Upper lobe of right lung (tissue), 1 donor: ENCODE data around the gene STX2. TPM values are rescaled to one million over a fixed set of nuclear protein-coding genes. Genes with fewer than 3 reads are reported as not detected.

ENCODE experiments used
- ATAC-seq: fragments of 200-7000 bp; cut with Tn5 transposase; one replicate; pipeline ENCODE4 v1.9.1; 2020; ENCODE audit warnings: mild to moderate bottlenecking, moderate library complexity
- DNase-seq: peaks from one replicate; pipeline ENCODE4 v3.0.0-alpha.2; 2020
- H3K27ac ChIP-seq: fragments of 200-600 bp; one replicate; pipeline ENCODE4 v1.8.0; 2022
- H3K27me3 ChIP-seq: fragments of 200-600 bp; one replicate; pipeline ENCODE4 v1.8.0; 2022; ENCODE audit warnings: mild to moderate bottlenecking
- H3K36me3 ChIP-seq: fragments of 200-600 bp; one replicate; pipeline ENCODE4 v1.8.0; 2022
- H3K4me1 ChIP-seq: fragments of 200-600 bp; one replicate; pipeline ENCODE4 v1.8.0; 2022
- H3K4me3 ChIP-seq: fragments of 200-600 bp; one replicate; pipeline ENCODE4 v1.8.0; 2022; ENCODE audit warnings: mild to moderate bottlenecking
- H3K9me3 ChIP-seq: fragments of 200-600 bp; one replicate; pipeline ENCODE4 v1.8.0; 2022
- CTCF ChIP-seq: fragments of 200-600 bp; IDR thresholded peaks from one replicate; pipeline ENCODE4 v1.8.0; 2022; ENCODE audit warnings: antibody characterized with exemption
- intact Hi-C: fragments of 100-400 bp; cut with DNase I; formaldehyde crosslinking; loops from one replicate; pipeline ENCODE4 v1.11.0; 2022
- total RNA-seq: library from RNA; stranded (reverse); fragmentation: NEBNext Ultra II Directional; extraction: Animal tissue kit (Norgen Biotek cat#: 25700); gene quantifications from one replicate; pipeline ENCODE4 v1.2.1, GENCODE V29; 2021
- donor health status: DM: no; HTN: yes; CAD: no; lungs with severe emphysema.

STX2 gene
- total RNA-seq, 1 donor from 2014 or later: 23.6 TPM

DNA sequence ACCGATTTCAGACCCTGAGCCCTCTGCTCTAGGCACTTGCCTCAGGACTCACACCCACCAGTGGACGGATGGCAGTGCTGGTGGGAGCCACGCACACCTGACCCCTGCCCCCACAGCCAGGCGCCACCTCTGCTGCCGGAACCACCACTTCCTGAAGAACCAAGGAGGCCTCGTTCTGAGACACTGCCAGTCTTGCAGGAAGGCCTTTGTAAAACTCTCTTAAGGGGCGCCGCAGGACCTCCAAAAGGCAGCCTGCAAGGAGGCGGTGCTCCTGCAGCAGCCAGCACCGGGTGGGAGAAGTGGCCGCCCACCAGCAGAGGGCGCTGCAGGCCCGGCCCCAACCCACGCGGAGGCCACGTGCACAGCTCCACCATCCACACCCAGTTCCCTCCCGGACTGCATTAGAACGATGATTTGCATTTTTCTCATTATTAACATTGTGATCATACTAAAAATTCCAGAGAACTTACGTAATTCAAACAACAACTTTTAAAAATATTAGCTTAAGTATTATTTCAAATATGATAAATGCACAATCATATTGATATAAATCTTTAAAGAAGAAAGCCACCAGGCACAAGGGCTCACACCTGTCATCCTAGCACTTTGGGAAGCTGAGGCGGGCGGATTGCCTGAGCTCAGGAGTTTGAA, 12.8 kb downstream of the STX2 start:
- intact Hi-C loops: no loop called here
- TF ChIP-seq CTCF: peak; percentile 86
- Histone ChIP-seq H3K36me3 (peaks cover 15% of the 10 kb centered on the region), H3K4me1 (peaks cover 31% of the 10 kb centered on the region), H3K4me3 (no peak overlapping the region), H3K9me3 (no peaks in the 10 kb centered on the region), H3K27ac (peak overlapping the region; percentile 47), H3K27me3 (no peaks in the 10 kb centered on the region)
- DNase-seq: peak; percentile 84
- peak; percentile 96 for ATAC-seq

DNA sequence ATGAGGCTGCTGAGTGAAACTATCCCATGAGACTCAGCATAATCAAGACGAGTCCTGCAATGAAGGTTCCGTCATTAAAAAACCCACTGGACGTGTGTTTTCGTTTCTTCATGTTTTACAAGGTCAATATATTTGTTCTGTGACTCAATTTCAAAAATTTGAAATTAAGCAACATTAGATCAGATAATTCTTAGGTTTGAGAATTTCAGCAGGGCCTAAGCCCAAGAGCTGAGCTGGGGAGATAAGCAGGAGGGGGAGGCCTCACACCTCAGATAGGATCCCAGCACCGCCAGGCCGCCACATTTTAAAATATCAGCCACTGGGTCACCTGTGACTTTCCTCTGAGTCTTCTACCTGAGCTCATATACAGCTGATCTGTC, 13.3 kb downstream of the STX2 start:
- no peak overlapping the region for H3K4me3 ChIP-seq
- ATAC-seq: no peak

GRCh38 chr12:130819681-130820080, 19.4 kb downstream of the STX2 start:
- H3K36me3 ChIP-seq: peaks cover 20% of the 10 kb centered on the region
- no peak for TF ChIP-seq CTCF
- ATAC-seq (no peak), DNase-seq (no peak)
- H3K4me3 ChIP-seq: no peak overlapping the region
- H3K27me3 ChIP-seq: no peaks in the 10 kb centered on the region
- intact Hi-C loops: no loop called here
- no peaks in the 10 kb centered on the region for H3K4me1 ChIP-seq
- H3K9me3 ChIP-seq: no peaks in the 10 kb centered on the region
- no peak overlapping the region for H3K27ac ChIP-seq

More for the DNA sequence above, 13.3 kb downstream of the STX2 start:
- intact Hi-C loops: no loop called here
- peaks cover 20% of the 10 kb centered on the region for H3K36me3 ChIP-seq
- H3K4me1 ChIP-seq: peaks cover 31% of the 10 kb centered on the region
- no peak for DNase-seq
- peak overlapping the region; percentile 47 for H3K27ac ChIP-seq
- H3K9me3 ChIP-seq: no peaks in the 10 kb centered on the region
- H3K27me3 ChIP-seq: no peaks in the 10 kb centered on the region
- TF ChIP-seq CTCF: no peak

- ATAC-seq (peak; percentile 97), DNase-seq (peak; percentile 90)
- Histone ChIP-seq H3K4me1 (no peaks in the 10 kb centered on the region), H3K9me3 (no peaks in the 10 kb centered on the region), H3K36me3 (peaks cover 20% of the 10 kb centered on the region), H3K4me3 (peak overlapping the region; percentile 50), H3K27ac (peak overlapping the region; percentile 4), H3K27me3 (no peaks in the 10 kb centered on the region)
- TF ChIP-seq CTCF: peak; percentile 96
- intact Hi-C loops: no loop called here
Measured at GRCh38 chr12:130818635-130819576, 20.1 kb downstream of the STX2 start.

- Histone ChIP-seq H3K4me1 (no peaks in the 10 kb centered on the region), H3K27ac (no peak overlapping the region), H3K9me3 (no peaks in the 10 kb centered on the region), H3K4me3 (peak overlapping the region; percentile 50), H3K36me3 (peaks cover 18% of the 10 kb centered on the region), H3K27me3 (no peaks in the 10 kb centered on the region)
- intact Hi-C loops: no loop called here
- TF ChIP-seq CTCF: no peak
- ATAC-seq (peak; percentile 5), DNase-seq (no peak)
Measured at GRCh38 chr12:130818272-130818634, 20.8 kb downstream of the STX2 start.
